OCI-LY7 (cell line): ENCODE measurements around the gene GP1BA. TPM values are rescaled to one million over a fixed set of nuclear protein-coding genes. Genes with fewer than 3 reads are reported as not detected.

Experiments used
- BruUV-seq: library from RNA; stranded (reverse); fragments of 400-500 nt; replicated peaks from 2 replicates; lab custom pipeline; 2021; lab: Mats Ljungman, UMichigan
- CTCF ChIA-PET: fragments of 300-600 bp; sonication (Branson Sonifier 250); formaldehyde crosslinking; loops from one replicate; lab custom pipeline; 2022; ENCODE audit warnings: antibody characterized with exemption; ENCODE audit not compliant: unreplicated experiment; lab: Charles Lee
- POLR2A ChIA-PET: fragments of 300-600 bp; sonication (Branson Sonifier 250); formaldehyde crosslinking; loops from one replicate; lab custom pipeline; 2022; ENCODE audit warnings: antibody characterized with exemption; lab: Charles Lee
- DNase-seq: peaks from one replicate; pipeline ENCODE4 v3.0.0-alpha.2; 2015; ENCODE audit warnings: low spot score
- H2AFZ ChIP-seq: fragments of 200-600 bp; sonication (generic), shearing (Covaris generic); 2 replicates; pipeline ENCODE4 v1.6.1; 2014; ENCODE audit warnings: mild to moderate bottlenecking, antibody characterized with exemption, low read length, moderate library complexity
- H3K27ac ChIP-seq: fragments of 200-600 bp; sonication (generic); 2 replicates; pipeline ENCODE4 v1.5.1; 2014; ENCODE audit warnings: mixed run types, low read depth, mild to moderate bottlenecking, moderate library complexity, low read length, inconsistent platforms; ENCODE audit not compliant: poor library complexity, severe bottlenecking
- H3K36me3 ChIP-seq: fragments of 200-600 bp; sonication (generic); 2 replicates; pipeline ENCODE4 v1.6.1; 2014; ENCODE audit warnings: mild to moderate bottlenecking, antibody characterized with exemption, low read length, moderate library complexity, mixed read lengths; ENCODE audit not compliant: insufficient read depth
- H3K4me1 ChIP-seq: fragments of 200-600 bp; sonication (generic); 2 replicates; pipeline ENCODE4 v1.5.1; 2014; ENCODE audit warnings: mild to moderate bottlenecking, low read length; ENCODE audit not compliant: insufficient read depth, poor library complexity, severe bottlenecking
- H3K4me2 ChIP-seq: fragments of 200-600 bp; sonication (generic); 2 replicates; pipeline ENCODE4 v1.6.1; 2014; ENCODE audit warnings: mild to moderate bottlenecking, low read length
- H3K4me3 ChIP-seq: fragments of 200-600 bp; sonication (generic); 2 replicates; pipeline ENCODE4 v1.5.1; 2014; ENCODE audit warnings: mild to moderate bottlenecking, low read depth, low read length; ENCODE audit not compliant: poor library complexity, severe bottlenecking
- H3K79me2 ChIP-seq: fragments of 200-600 bp; sonication (generic); 2 replicates; pipeline ENCODE4 v1.6.1; 2016; ENCODE audit warnings: low read depth, mild to moderate bottlenecking, low read length, moderate library complexity, mixed read lengths; ENCODE audit not compliant: insufficient read depth
- H3K9me2 ChIP-seq: fragments of 200-600 bp; sonication (generic); 2 replicates; pipeline ENCODE4 v1.6.1; 2016; ENCODE audit warnings: mild to moderate bottlenecking, low read length, mixed read lengths; ENCODE audit not compliant: insufficient read depth
- H3K9me3 ChIP-seq: fragments of 200-600 bp; sonication (generic); 2 replicates; pipeline ENCODE4 v1.6.1; 2014; ENCODE audit warnings: mild to moderate bottlenecking, mixed run types, low read length, mixed read lengths
- H4K20me1 ChIP-seq: fragments of 200-600 bp; sonication (generic); 2 replicates; pipeline ENCODE4 v1.6.1; 2014; ENCODE audit warnings: mild to moderate bottlenecking, antibody characterized with exemption, low read length, moderate library complexity, mixed read lengths; ENCODE audit not compliant: insufficient read depth
- CTCF ChIP-seq: fragments of 200-600 bp; sonication (generic); conservative IDR thresholded peaks from 2 replicates; pipeline ENCODE4 v1.5.1; 2014; ENCODE audit warnings: mild to moderate bottlenecking, antibody characterized with exemption, low read length, moderate library complexity, mixed read lengths
- EZH2phosphoT487 ChIP-seq: fragments of 200-600 bp; sonication (generic); IDR thresholded peaks from 2 replicates; pipeline ENCODE4 v1.6.1; 2018; ENCODE audit warnings: low read depth, borderline replicate concordance, mild to moderate bottlenecking, mixed run types, antibody characterized with exemption, low read length, moderate library complexity, mixed read lengths
- intact Hi-C: fragments of 100-400 bp; cut with micrococcal nuclease; formaldehyde crosslinking; loops from one replicate; pipeline ENCODE4 v1.10.0; 2022; ENCODE audit not compliant: unreplicated experiment
- total RNA-seq, 2 experiments: library from RNA; depleted of rRNA in 1 of 2; stranded (reverse); fragments of >200 nt in 1 of 2; shearing (Covaris generic) in 1 of 2; gene quantifications; 2 replicates each; pipeline ENCODE4 v1.2.3, GENCODE V29; 2014 to 2022

Gene GP1BA
- total RNA-seq, 2 experiments from 2014 or later, result not detected

- Histone ChIP-seq H3K36me3 (peaks cover 73% of the 10 kb centered on the region), H3K4me3 (peak overlapping the region; percentile 100)
- TF ChIP-seq CTCF, result no peak
- TF ChIP-seq EZH2phosphoT487, result no peak
These were observed 13.8 kb downstream of the GP1BA start for GRCh38 chr17:4945944-4946280.

GRCh38 chr17:4946312-4946976 is 14.4 kb downstream of the GP1BA start:
- DNase-seq, result peak; percentile 23
- Histone ChIP-seq H3K4me1 (peaks cover 68% of the 10 kb centered on the region), H3K36me3 (peaks cover 68% of the 10 kb centered on the region), H3K79me2 (peaks cover 64% of the 10 kb centered on the region), H4K20me1 (peaks cover 19% of the 10 kb centered on the region), H3K4me2 (peak overlapping the region; percentile 97), H3K27ac (peak overlapping the region; percentile 99), H3K9me3 (no peaks in the 10 kb centered on the region), H3K9me2 (no peaks in the 10 kb centered on the region), H3K4me3 (peak overlapping the region; percentile 100), H2AFZ (no peak overlapping the region)
- POLR2A ChIA-PET, result interaction anchor here (0.7 to 1.5 kb wide), 3 partner anchors 21 to 157 kb away, joined by 3 to 4 read pairs (median 3); partner anchors contain the start of gene SPAG7
- TF ChIP-seq EZH2phosphoT487 (no peak), CTCF (no peak)
- intact Hi-C loops, result loop anchor here (10.0 kb wide), 1 partner anchor 248 kb away; the partner anchor contains the start of gene ZNF594
- TSS peak; percentile 90 for BruUV-seq
- CTCF ChIA-PET, result no interaction called here

More at GRCh38 chr17:4945944-4946280, 13.8 kb downstream of the GP1BA start:
- no peak for DNase-seq
- CTCF ChIA-PET, result no interaction called here
- POLR2A ChIA-PET, result interaction anchor here (1.5 kb wide), 1 partner anchor 41 kb away, joined by 3 read pairs; no protein-coding TSS in a partner anchor
- Histone ChIP-seq H3K4me2 (peak overlapping the region; percentile 97), H2AFZ (no peak overlapping the region), H4K20me1 (peaks cover 19% of the 10 kb centered on the region), H3K4me1 (peaks cover 66% of the 10 kb centered on the region), H3K9me2 (no peaks in the 10 kb centered on the region), H3K9me3 (no peaks in the 10 kb centered on the region), H3K79me2 (peaks cover 69% of the 10 kb centered on the region), H3K27ac (peak overlapping the region; percentile 99)
- intact Hi-C loops, result loop anchor here (10.0 kb wide), 1 partner anchor 249 kb away; the partner anchor contains the start of gene ZNF594
- no TSS peak for BruUV-seq

GRCh38 chr17:4947010-4947410 is 14.9 kb downstream of the GP1BA start:
- no peak for TF ChIP-seq EZH2phosphoT487
- TF ChIP-seq CTCF, result no peak
- DNase-seq, result no peak
- Histone ChIP-seq H3K36me3 (peaks cover 62% of the 10 kb centered on the region), H3K27ac (peak overlapping the region; percentile 99), H3K79me2 (peaks cover 58% of the 10 kb centered on the region), H3K9me3 (no peaks in the 10 kb centered on the region), H4K20me1 (peaks cover 19% of the 10 kb centered on the region), H2AFZ (no peak overlapping the region), H3K9me2 (no peaks in the 10 kb centered on the region), H3K4me2 (peak overlapping the region; percentile 97), H3K4me1 (peaks cover 68% of the 10 kb centered on the region), H3K4me3 (peak overlapping the region; percentile 100)
- intact Hi-C loops, result loop anchor here (10.0 kb wide), 1 partner anchor 248 kb away; the partner anchor contains the start of gene ZNF594
- ChIA-PET CTCF (no interaction called here), POLR2A (interaction anchor here (0.7 to 1.5 kb wide), 3 partner anchors 20 to 157 kb away, joined by 3 to 4 read pairs (median 3); partner anchors contain the start of gene SPAG7)
- BruUV-seq, result no TSS peak
